Esophagus (tissue), 2 donors: ENCODE results near the gene CLTCL1. TPM values are rescaled to one million over a fixed set of nuclear protein-coding genes. Genes with fewer than 3 reads are reported as not detected.
A peak's percentile ranks its signal among the peaks of the same experiment; 100 is the strongest.

Source experiments
- H3K27ac ChIP-seq, 2 donors: one replicate each; pipeline ENCODE4 v1.5.1; 2013; ENCODE audit warnings: low read depth in 2 of 2, mild to moderate bottlenecking in 2 of 2, inconsistent platforms in 1 of 2, low read length in 1 of 2, moderate library complexity in 1 of 2
- H3K27me3 ChIP-seq, 2 donors: one replicate each; pipeline ENCODE4 v1.6.1; 2013; ENCODE audit warnings: low read length in 2 of 2, control low read depth in 1 of 2, mild to moderate bottlenecking in 1 of 2; ENCODE audit not compliant: insufficient read depth in 2 of 2, control insufficient read depth in 1 of 2
- H3K36me3 ChIP-seq, 2 donors: one replicate each; pipeline ENCODE4 v1.6.1; 2013; ENCODE audit warnings: low read length in 1 of 2; ENCODE audit not compliant: control insufficient read depth in 2 of 2, insufficient read depth in 2 of 2
- H3K4me1 ChIP-seq, 2 donors: one replicate each; pipeline ENCODE4 v1.6.1; 2013; ENCODE audit warnings: low read length in 1 of 2; ENCODE audit not compliant: control insufficient read depth in 2 of 2, insufficient read depth in 2 of 2
- H3K4me3 ChIP-seq, 2 donors: one replicate each; pipeline ENCODE4 v1.5.1; 2013; ENCODE audit warnings: low read length in 2 of 2, mild to moderate bottlenecking in 2 of 2, low read depth in 1 of 2, moderate library complexity in 1 of 2
- H3K9me3 ChIP-seq, 2 donors: one replicate each; pipeline ENCODE4 v1.6.1; 2013; ENCODE audit warnings: mild to moderate bottlenecking in 2 of 2, low read depth in 1 of 2, low read length in 1 of 2, moderate library complexity in 1 of 2; ENCODE audit not compliant: control insufficient read depth in 2 of 2, insufficient read depth in 1 of 2
- WGBS, 2 donors: extraction: QIAGEN DNeasy Blood & Tissue Kit; methylation state at CpG; one replicate each; pipeline ENCODE4 v1.1.7; 2013; 5-methylcytosine and 5-hydroxymethylcytosine counted together
- polyA plus RNA-seq, 2 donors: library from polyadenylated mRNA; stranded (reverse); fragments of 200-250 nt; gene quantifications; one replicate each; pipeline ENCODE4 v1.2.3, GENCODE V29; 2013
- donor health status: healthy with polysubstance abuse.
- donor health status: Bipolar disorder and iron deficiency.

The CLTCL1 gene
- polyA plus RNA-seq, 2 donors: 2.8 to 4.0 TPM

DNA sequence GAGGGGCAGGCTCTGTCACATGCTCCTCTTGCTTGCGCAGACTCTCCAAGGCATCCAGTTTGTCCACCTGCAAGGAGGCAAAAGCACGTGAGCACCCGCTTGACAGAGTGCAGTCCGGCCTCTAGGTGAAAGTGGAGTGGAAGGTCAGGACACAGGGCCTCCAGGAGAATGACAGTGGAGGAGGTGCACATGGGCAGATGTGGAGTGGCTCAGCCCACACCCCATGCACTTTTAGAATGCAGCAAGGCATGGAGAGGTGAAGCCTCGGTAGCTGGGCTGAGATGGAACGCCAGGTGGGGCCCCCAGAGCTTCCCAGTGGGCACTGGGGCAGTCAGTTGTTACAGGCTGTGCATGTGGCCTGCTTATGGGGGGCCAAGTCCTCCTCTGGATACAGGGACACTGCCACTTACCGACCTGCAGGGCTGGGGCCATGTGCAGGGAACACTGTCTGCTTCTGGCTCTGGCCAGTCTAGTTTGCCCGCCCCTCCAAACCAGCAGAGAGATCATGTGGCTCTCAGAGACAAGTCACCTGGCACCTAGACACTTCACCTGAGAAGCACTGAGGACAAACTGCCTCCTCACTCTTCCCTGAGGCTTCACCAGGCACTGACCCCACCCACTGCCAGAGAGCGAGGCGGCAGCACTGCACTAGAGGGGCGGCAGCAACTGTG, 110.6 kb downstream of the CLTCL1 start:
- peaks cover 0 to 16% of the 10 kb centered on the region in 2 donors for H3K4me1 ChIP-seq
- H3K4me3 ChIP-seq: no peak overlapping the region
- 88% methylated on average over 11 of the region's 11 CpGs for WGBS, 2 donors
- H3K36me3 ChIP-seq: peaks cover 0 to 6% of the 10 kb centered on the region in 2 donors
- H3K27me3 ChIP-seq: no peaks in the 10 kb centered on the region
- no peaks in the 10 kb centered on the region for H3K9me3 ChIP-seq
- no peak overlapping the region for H3K27ac ChIP-seq

GRCh38 chr22:19180234-19180633, 111.3 kb downstream of the CLTCL1 start:
- Histone ChIP-seq H3K27me3 (no peaks in the 10 kb centered on the region), H3K4me1 (peaks cover 0 to 17% of the 10 kb centered on the region in 2 donors), H3K4me3 (no peak overlapping the region), H3K27ac (peak overlapping the region in 1 of 2 donors; percentile 2), H3K9me3 (no peaks in the 10 kb centered on the region), H3K36me3 (peaks cover 0 to 9% of the 10 kb centered on the region in 2 donors)
- 88% methylated on average over 9 of the region's 9 CpGs for WGBS, 2 donors

- H3K9me3 ChIP-seq: no peaks in the 10 kb centered on the region
- peaks cover 0 to 20% of the 10 kb centered on the region in 2 donors for H3K4me1 ChIP-seq
- peaks cover 0 to 9% of the 10 kb centered on the region in 2 donors for H3K36me3 ChIP-seq
- H3K27me3 ChIP-seq: no peaks in the 10 kb centered on the region
- peak overlapping the region; percentile 76 to 94 for H3K27ac ChIP-seq
- 35 to 41% methylated on average over 15 of the region's 15 CpGs for WGBS, 2 donors
- peak overlapping the region; percentile 47 to 67 for H3K4me3 ChIP-seq
Measured at GRCh38 chr22:19179497-19180048, 111.9 kb downstream of the CLTCL1 start.

GRCh38 chr22:19178657-19179496, 112.6 kb downstream of the CLTCL1 start, which contains the start of gene SLC25A1:
Gene SLC25A1 (minus strand): TSS chr22:19178736. CDS start chr22:19178673, 63 bp downstream.
- Histone ChIP-seq H3K27ac (peak within 1 kb of the TSS; percentile 91 to 94), H3K4me1 (peaks cover 0 to 23% of the 10 kb centered on the region in 2 donors), H3K4me3 (peak within 1 kb of the TSS; percentile 67 to 86), H3K27me3 (no peaks in the 10 kb centered on the region), H3K36me3 (peaks cover 0 to 9% of the 10 kb centered on the region in 2 donors), H3K9me3 (no peaks in the 10 kb centered on the region)
- 1% methylated on average over 73 to 86 of the region's 86 CpGs for WGBS, 2 donors

GRCh38 chr22:19178065-19178656, 113.4 kb downstream of the CLTCL1 start:
- no peaks in the 10 kb centered on the region for H3K9me3 ChIP-seq
- H3K27me3 ChIP-seq: no peaks in the 10 kb centered on the region
- H3K27ac ChIP-seq: peak overlapping the region; percentile 91 to 94
- H3K36me3 ChIP-seq: peaks cover 0 to 7% of the 10 kb centered on the region in 2 donors
- peak overlapping the region; percentile 67 to 86 for H3K4me3 ChIP-seq
- WGBS, 2 donors: 0 to 1% methylated on average over 39 to 80 of the region's 80 CpGs
- H3K4me1 ChIP-seq: peaks cover 0 to 30% of the 10 kb centered on the region in 2 donors

- H3K4me3 ChIP-seq: peak overlapping the region; percentile 67 to 86
- no peaks in the 10 kb centered on the region for H3K27me3 ChIP-seq
- 20 to 22% methylated on average over 55 of the region's 55 CpGs for WGBS, 2 donors
- H3K9me3 ChIP-seq: no peaks in the 10 kb centered on the region
- H3K27ac ChIP-seq: peak overlapping the region; percentile 91 to 94
- H3K4me1 ChIP-seq: peaks cover 0 to 37% of the 10 kb centered on the region in 2 donors
- H3K36me3 ChIP-seq: peaks cover 0 to 7% of the 10 kb centered on the region in 2 donors
Measured at GRCh38 chr22:19177164-19178064, 114.1 kb downstream of the CLTCL1 start.

DNA sequence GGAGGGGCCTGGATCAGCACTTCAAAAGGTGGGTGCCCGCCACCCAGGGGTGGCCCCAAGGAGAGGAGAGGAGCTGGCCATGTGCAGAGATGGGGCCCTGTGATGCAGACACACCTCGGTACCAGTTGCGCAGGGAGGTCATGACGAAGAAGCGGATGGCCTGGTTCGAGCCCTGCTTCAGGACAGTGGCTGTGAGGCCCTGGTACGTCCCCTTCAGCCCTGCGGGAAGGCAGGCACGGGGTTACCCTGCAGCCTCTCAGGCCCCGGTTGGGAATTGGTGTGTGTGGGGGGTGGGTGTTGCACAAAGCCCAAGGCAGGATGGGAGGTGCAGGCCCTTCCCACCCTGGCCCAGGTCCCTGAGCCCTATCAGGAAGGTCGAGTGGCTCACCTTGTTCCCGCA, 114.8 kb downstream of the CLTCL1 start:
- H3K27me3 ChIP-seq: no peaks in the 10 kb centered on the region
- H3K27ac ChIP-seq: no peak overlapping the region
- 76 to 77% methylated on average over 12 of the region's 12 CpGs for WGBS, 2 donors
- no peak overlapping the region for H3K4me3 ChIP-seq
- peaks cover 0 to 41% of the 10 kb centered on the region in 2 donors for H3K4me1 ChIP-seq
- H3K36me3 ChIP-seq: peaks cover 0 to 7% of the 10 kb centered on the region in 2 donors
- H3K9me3 ChIP-seq: no peaks in the 10 kb centered on the region

- Histone ChIP-seq H3K4me1 (peaks cover 0 to 41% of the 10 kb centered on the region in 2 donors), H3K27me3 (no peaks in the 10 kb centered on the region), H3K36me3 (peaks cover 0 to 7% of the 10 kb centered on the region in 2 donors), H3K4me3 (no peak overlapping the region), H3K9me3 (no peaks in the 10 kb centered on the region), H3K27ac (no peak overlapping the region)
- 63 to 70% methylated on average over 12 of the region's 12 CpGs for WGBS, 2 donors
Measured at GRCh38 chr22:19176175-19176643, 115.3 kb downstream of the CLTCL1 start.
